Activated T-cell treated with anti-CD3 and anti-CD28 coated beads for 1 hour (primary cell): ENCODE data around the gene ERO1B.

Experiments
- DNase-seq: peaks from one replicate; pipeline ENCODE4 v3.0.0-alpha.2; 2020; ENCODE audit warnings: low read depth

ERO1B gene

GRCh38 chr1:236301080-236301957 is 19.6 kb upstream of the ERO1B start:
- DNase-seq: no peak

- DNase-seq: no peak
Measured at GRCh38 chr1:236297161-236297560, 15.4 kb upstream of the ERO1B start.

GRCh38 chr1:236292425-236292824 is 10.7 kb upstream of the ERO1B start:
- DNase-seq: no peak

GRCh38 chr1:236289492-236290131 is 7.9 kb upstream of the ERO1B start:
- no peak for DNase-seq

GRCh38 chr1:236288620-236288976 is 6.8 kb upstream of the ERO1B start:
- no peak for DNase-seq

- no peak for DNase-seq
Measured at GRCh38 chr1:236287757-236288619, 6.2 kb upstream of the ERO1B start.

GRCh38 chr1:236287356-236287755 is 5.6 kb upstream of the ERO1B start:
- no peak for DNase-seq

- DNase-seq: no peak
Measured at GRCh38 chr1:236284291-236284721, 2.5 kb upstream of the ERO1B start.

GRCh38 chr1:236282719-236283118 is 961 bp upstream of the ERO1B start:
- no peak for DNase-seq

- peak; percentile 34 for DNase-seq
Measured at GRCh38 chr1:236282425-236282716, 613 bp upstream of the ERO1B start.

- peak; percentile 11 for DNase-seq
Measured at GRCh38 chr1:236281198-236281653, 532 bp downstream of the ERO1B start.

- peak; percentile 7 for DNase-seq
Measured at GRCh38 chr1:236280438-236281197, 1.1 kb downstream of the ERO1B start.

- DNase-seq: no peak
Measured at GRCh38 chr1:236275586-236275985, 6.2 kb downstream of the ERO1B start.

- no peak for DNase-seq
Measured at GRCh38 chr1:236275061-236275460, 6.7 kb downstream of the ERO1B start.

- DNase-seq: no peak
Measured at GRCh38 chr1:236273358-236273757, 8.4 kb downstream of the ERO1B start.

GRCh38 chr1:236269439-236269838 is 12.3 kb downstream of the ERO1B start:
- no peak for DNase-seq

- no peak for DNase-seq
Measured at GRCh38 chr1:236261898-236262297, 19.9 kb downstream of the ERO1B start.

GRCh38 chr1:236261033-236261432 is 20.7 kb downstream of the ERO1B start:
- no peak for DNase-seq

GRCh38 chr1:236259043-236259442 is 22.7 kb downstream of the ERO1B start:
- DNase-seq: no peak

- no peak for DNase-seq
Measured at GRCh38 chr1:236258114-236258622, 23.6 kb downstream of the ERO1B start.

- no peak for DNase-seq
Measured at GRCh38 chr1:236257216-236257615, 24.5 kb downstream of the ERO1B start.
